Spleen (tissue), 7 donors: ENCODE results near the gene FKBP10.

Experiments
- CTCF ChIP-seq, 11 experiments: fragments of 200-600 bp in 7 of 11; fragments of 450-650 bp in 4 of 11; sonication (generic) in 4 of 11; IDR thresholded peaks in 8 of 11; conservative IDR thresholded peaks in 3 of 11; 1 replicate in 7 of 11; 2 replicates in 4 of 11; pipeline versions ENCODE4 v1.4.0 to v1.8.0; 2016 to 2021; ENCODE audit warnings: antibody characterized with exemption in 11 of 11, inconsistent platforms in 4 of 11, mild to moderate bottlenecking in 1 of 11
- POLR2A ChIP-seq, 3 donors: fragments of 450-650 bp; IDR thresholded peaks; one replicate each; pipeline ENCODE4 v1.5.1; 2017; ENCODE audit warnings: antibody characterized with exemption in 3 of 3, mild to moderate bottlenecking in 1 of 3
- POLR2AphosphoS5 ChIP-seq, 3 donors: sonication (generic); formaldehyde crosslinking; IDR thresholded peaks; one replicate each; pipeline ENCODE4 v1.5.1; 2017; ENCODE audit warnings: antibody characterized with exemption in 3 of 3
- donor health status: DM: no; HTN: no; CAD: no; lungs with moderate emphysema.
- donor health status: DM: no; HTN: no; CAD: no.
- donor health status: DM: no; HTN: no; CAD: no.

GRCh38 chr17:41811549-41812380 lies 1.0 kb upstream of the FKBP10 start, which contains the start of gene P3H4:
- TF ChIP-seq CTCF (IDR thresholded peaks at IDR 0.05 in 8 of 11, conservative IDR thresholded peaks at IDR 0.05 in 3 of 11) (peak in 9 of 11 experiments; percentile 43 to 83 (median 74)), POLR2A (IDR thresholded peaks at IDR 0.05) (no peak), POLR2AphosphoS5 (IDR thresholded peaks at IDR 0.05) (peak; percentile 25 to 66 (median 64))
